SK-N-SH treated with all-trans-retinoic acid at 6 μM for 48 hours (cell line): ENCODE measurements around the gene CDRT4.

Source experiments
- ATAC-seq: fragments of 200-7000 bp; cut with Tn5 transposase; 3 replicates; pipeline ENCODE4 v1.9.1; 2020; ENCODE audit warnings: mild to moderate bottlenecking, moderate library complexity
- ARNTL ChIP-seq: fragments of 450-650 bp; formaldehyde crosslinking; IDR thresholded peaks from 2 replicates; pipeline ENCODE4 v1.5.0; 2020; ENCODE audit warnings: low read depth, mild to moderate bottlenecking, moderate library complexity, borderline replicate concordance
- CREB5 ChIP-seq: fragments of 250-450 bp; sonication (Bioruptor Pico); IDR thresholded peaks from 2 replicates; pipeline ENCODE4 v1.5.1; 2020; ENCODE audit warnings: low read depth, mild to moderate bottlenecking, moderate library complexity
- CSDC2 ChIP-seq: fragments of 250-450 bp; sonication (Bioruptor Pico); IDR thresholded peaks from 2 replicates; pipeline ENCODE4 v1.5.0; 2020; ENCODE audit warnings: mild to moderate bottlenecking, moderate library complexity
- CSRNP3 ChIP-seq: fragments of 250-450 bp; sonication (Bioruptor Pico); IDR thresholded peaks from 2 replicates; pipeline ENCODE4 v1.5.1; 2021; ENCODE audit warnings: mild to moderate bottlenecking, moderate library complexity
- GLIS3 ChIP-seq: fragments of 250-450 bp; sonication (Bioruptor Pico); IDR thresholded peaks from 2 replicates; pipeline ENCODE4 v1.5.0; 2020; ENCODE audit warnings: mild to moderate bottlenecking, moderate library complexity
- OSR1 ChIP-seq: fragments of 250-450 bp; sonication (Bioruptor Pico); IDR thresholded peaks from 2 replicates; pipeline ENCODE4 v1.8.0; 2022; ENCODE audit warnings: moderate library complexity, mild to moderate bottlenecking, inconsistent platforms
- POU6F1 ChIP-seq: fragments of 250-450 bp; sonication (Bioruptor Pico); IDR thresholded peaks from 2 replicates; pipeline ENCODE4 v1.8.0; 2021; ENCODE audit warnings: low read depth, mild to moderate bottlenecking, moderate library complexity, borderline replicate concordance
- RARB ChIP-seq: fragments of 250-450 bp; sonication (Bioruptor Pico); IDR thresholded peaks from 2 replicates; pipeline ENCODE4 v1.8.0; 2021; ENCODE audit warnings: mild to moderate bottlenecking, moderate library complexity
- SNAI2 ChIP-seq: fragments of 250-450 bp; sonication (Bioruptor Pico); IDR thresholded peaks from 2 replicates; pipeline ENCODE4 v1.5.0; 2020; ENCODE audit warnings: mild to moderate bottlenecking, moderate library complexity
- TCF4 ChIP-seq: fragments of 250-450 bp; sonication (Bioruptor Pico); IDR thresholded peaks from 2 replicates; pipeline ENCODE4 v1.8.0; 2021; ENCODE audit warnings: mild to moderate bottlenecking, moderate library complexity, borderline replicate concordance
- TOX ChIP-seq: fragments of 250-450 bp; sonication (Bioruptor Pico); IDR thresholded peaks from 2 replicates; pipeline ENCODE4 v1.8.0; 2021; ENCODE audit warnings: mild to moderate bottlenecking, moderate library complexity, borderline replicate concordance
- TSHZ2 ChIP-seq: fragments of 250-450 bp; sonication (Bioruptor Pico); IDR thresholded peaks from 2 replicates; pipeline ENCODE4 v1.5.0; 2020; ENCODE audit warnings: mild to moderate bottlenecking, moderate library complexity
- ZC3H10 ChIP-seq: fragments of 250-450 bp; sonication (Bioruptor Pico); IDR thresholded peaks from 2 replicates; pipeline ENCODE4 v1.5.1; 2021; ENCODE audit warnings: mild to moderate bottlenecking, moderate library complexity
- ZNF565 ChIP-seq: fragments of 450-650 bp; formaldehyde crosslinking; conservative IDR thresholded peaks from 2 replicates; pipeline ENCODE4 v1.5.0; 2020; ENCODE audit warnings: low read depth, mild to moderate bottlenecking, moderate library complexity
- ZNF70 ChIP-seq: fragments of 450-650 bp; formaldehyde crosslinking; IDR thresholded peaks from 2 replicates; pipeline ENCODE4 v1.5.0; 2020; ENCODE audit warnings: mild to moderate bottlenecking, moderate library complexity
- ZNF8 ChIP-seq: fragments of 450-650 bp; formaldehyde crosslinking; IDR thresholded peaks from 2 replicates; pipeline ENCODE4 v1.5.0; 2020; ENCODE audit warnings: mild to moderate bottlenecking, moderate library complexity
- TF ChIP-seq, protein P1 (sequence below): fragments of 250-450 bp; sonication (Bioruptor Pico); IDR thresholded peaks from 2 replicates; pipeline ENCODE4 v1.8.0; 2020; ENCODE audit warnings: mild to moderate bottlenecking, moderate library complexity, borderline replicate concordance

CDRT4 gene

DNA sequence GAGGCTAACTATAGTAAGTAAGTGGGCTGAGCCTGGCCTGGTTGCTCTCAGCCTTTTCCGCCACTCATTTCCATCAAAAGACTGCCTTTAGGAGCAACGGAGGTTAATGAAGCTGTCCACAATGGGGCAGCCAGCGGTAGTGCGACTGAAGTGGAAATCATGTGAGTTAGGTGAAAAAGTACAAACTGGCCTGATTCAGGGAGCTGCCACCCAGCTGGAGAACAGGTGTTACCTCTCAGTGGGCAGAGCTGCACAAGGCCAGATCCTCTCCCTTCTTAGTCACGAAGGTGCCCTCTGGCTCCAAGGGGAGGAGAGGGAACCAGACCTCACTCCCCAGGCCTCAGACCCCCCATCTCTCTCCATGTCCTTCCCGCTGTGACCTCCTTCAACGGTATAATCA lies 34.4 kb upstream of the CDRT4 start:
- no peak for TF ChIP-seq CSDC2 (CRISPR knock-in tag)
- no peak for TF ChIP-seq TOX (CRISPR knock-in tag)
- TF ChIP-seq, protein P1, sequence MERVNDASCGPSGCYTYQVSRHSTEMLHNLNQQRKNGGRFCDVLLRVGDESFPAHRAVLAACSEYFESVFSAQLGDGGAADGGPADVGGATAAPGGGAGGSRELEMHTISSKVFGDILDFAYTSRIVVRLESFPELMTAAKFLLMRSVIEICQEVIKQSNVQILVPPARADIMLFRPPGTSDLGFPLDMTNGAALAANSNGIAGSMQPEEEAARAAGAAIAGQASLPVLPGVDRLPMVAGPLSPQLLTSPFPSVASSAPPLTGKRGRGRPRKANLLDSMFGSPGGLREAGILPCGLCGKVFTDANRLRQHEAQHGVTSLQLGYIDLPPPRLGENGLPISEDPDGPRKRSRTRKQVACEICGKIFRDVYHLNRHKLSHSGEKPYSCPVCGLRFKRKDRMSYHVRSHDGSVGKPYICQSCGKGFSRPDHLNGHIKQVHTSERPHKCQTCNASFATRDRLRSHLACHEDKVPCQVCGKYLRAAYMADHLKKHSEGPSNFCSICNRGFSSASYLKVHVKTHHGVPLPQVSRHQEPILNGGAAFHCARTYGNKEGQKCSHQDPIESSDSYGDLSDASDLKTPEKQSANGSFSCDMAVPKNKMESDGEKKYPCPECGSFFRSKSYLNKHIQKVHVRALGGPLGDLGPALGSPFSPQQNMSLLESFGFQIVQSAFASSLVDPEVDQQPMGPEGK (CRISPR knock-in tag) = no peak
- no peak for TF ChIP-seq TSHZ2 (CRISPR knock-in tag)
- no peak for TF ChIP-seq POU6F1
- no peak for TF ChIP-seq ZNF565 (CRISPR knock-in tag)
- no peak for TF ChIP-seq ZNF8 (CRISPR knock-in tag)
- no peak for TF ChIP-seq SNAI2 (CRISPR knock-in tag)
- TF ChIP-seq OSR1 (CRISPR knock-in tag) = no peak
- no peak for TF ChIP-seq ZC3H10 (CRISPR knock-in tag)
- TF ChIP-seq CREB5 (CRISPR knock-in tag) = no peak
- no peak for TF ChIP-seq ZNF70 (CRISPR knock-in tag)
- no peak for TF ChIP-seq ARNTL (CRISPR knock-in tag)
- no peak for ATAC-seq

DNA sequence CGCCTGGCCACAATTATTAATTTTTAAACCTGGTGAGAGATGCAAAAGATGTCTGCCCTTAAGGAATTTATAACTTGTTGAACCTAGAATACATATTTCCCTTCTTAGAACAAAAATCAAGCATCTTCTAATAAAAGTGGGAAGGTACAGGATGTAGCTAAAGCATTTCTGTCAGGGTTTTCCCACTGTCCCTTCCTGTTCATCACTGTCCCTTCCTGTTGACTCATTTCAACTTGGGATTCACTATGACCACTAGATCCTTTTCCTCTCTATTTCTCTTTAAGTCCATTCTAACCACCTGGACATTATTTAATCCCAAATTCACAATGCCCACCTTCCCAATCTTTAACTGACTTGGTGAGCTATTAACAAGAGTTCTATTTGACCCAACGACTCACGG lies 33.9 kb upstream of the CDRT4 start:
- TF ChIP-seq CREB5 (CRISPR knock-in tag) (no peak), ZNF8 (CRISPR knock-in tag) (no peak), ZNF565 (CRISPR knock-in tag) (no peak), ZC3H10 (CRISPR knock-in tag) (no peak), POU6F1 (no peak), CSDC2 (CRISPR knock-in tag) (no peak), RARB (CRISPR knock-in tag) (no peak), TOX (CRISPR knock-in tag) (no peak), TCF4 (no peak), CSRNP3 (CRISPR knock-in tag) (no peak), GLIS3 (CRISPR knock-in tag) (no peak), TSHZ2 (CRISPR knock-in tag) (no peak), OSR1 (CRISPR knock-in tag) (no peak)
- TF ChIP-seq, protein P1 (CRISPR knock-in tag) = no peak
- TF ChIP-seq, all 23 proteins: peak for 0
- ATAC-seq = no peak
